ENCODE measurements around the gene DUSP15. TPM values are rescaled to one million over a fixed set of nuclear protein-coding genes. Genes with fewer than 3 reads are reported as not detected.

Gene DUSP15
- total and polyA plus RNA-seq, 9 donors, result 2.5 to 17.0 (median 6.9) TPM

DNA sequence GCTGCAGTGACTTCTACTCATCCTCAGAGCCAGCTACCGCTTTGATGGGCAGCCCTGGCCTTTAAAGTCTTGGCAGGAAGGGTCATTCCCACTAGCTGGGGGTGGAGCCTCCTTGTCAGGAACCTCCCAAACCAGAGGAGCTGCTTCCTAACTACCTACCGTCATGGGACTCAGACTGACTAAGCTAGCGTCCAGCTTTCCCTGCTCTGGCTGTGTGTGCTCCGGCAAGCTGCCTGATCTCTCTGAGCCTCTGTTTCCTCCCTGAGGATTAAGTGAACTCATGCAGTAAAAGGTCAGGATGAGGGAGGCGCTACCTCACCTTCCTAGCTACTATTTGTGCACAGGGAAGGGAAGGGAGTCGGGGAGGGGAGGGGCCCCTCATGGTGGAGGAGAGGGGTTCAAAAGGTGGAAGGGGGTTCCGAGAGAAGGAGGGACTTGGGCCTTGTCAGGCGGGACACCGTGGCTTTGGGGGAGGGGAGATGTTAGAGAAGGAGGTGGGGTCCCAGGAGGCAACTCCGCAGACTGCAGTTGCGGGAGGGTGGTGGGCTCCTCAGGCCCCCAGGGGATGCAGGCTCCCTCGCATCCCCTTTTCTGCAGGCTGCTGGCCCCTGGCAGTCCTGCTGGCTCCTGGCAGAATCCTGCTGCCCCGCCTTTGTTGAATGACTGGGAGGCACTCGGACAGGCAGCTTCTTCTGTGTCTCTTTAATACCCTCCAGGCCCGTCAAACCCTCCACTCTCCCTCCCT, 9.8 kb downstream of the DUSP15 start:
- peak in 2 of 5 donors; percentile 31 to 33 for DNase-seq
- H3K4me3 ChIP-seq, result peak overlapping the region; percentile 31
- no peaks in the 10 kb centered on the region for H3K36me3 ChIP-seq
- no peak overlapping the region for H3K27ac ChIP-seq
- intact Hi-C loops (cut with DNase I), result no loop called here
- H3K9me3 ChIP-seq, result no peaks in the 10 kb centered on the region
- TF ChIP-seq, protein P1, sequence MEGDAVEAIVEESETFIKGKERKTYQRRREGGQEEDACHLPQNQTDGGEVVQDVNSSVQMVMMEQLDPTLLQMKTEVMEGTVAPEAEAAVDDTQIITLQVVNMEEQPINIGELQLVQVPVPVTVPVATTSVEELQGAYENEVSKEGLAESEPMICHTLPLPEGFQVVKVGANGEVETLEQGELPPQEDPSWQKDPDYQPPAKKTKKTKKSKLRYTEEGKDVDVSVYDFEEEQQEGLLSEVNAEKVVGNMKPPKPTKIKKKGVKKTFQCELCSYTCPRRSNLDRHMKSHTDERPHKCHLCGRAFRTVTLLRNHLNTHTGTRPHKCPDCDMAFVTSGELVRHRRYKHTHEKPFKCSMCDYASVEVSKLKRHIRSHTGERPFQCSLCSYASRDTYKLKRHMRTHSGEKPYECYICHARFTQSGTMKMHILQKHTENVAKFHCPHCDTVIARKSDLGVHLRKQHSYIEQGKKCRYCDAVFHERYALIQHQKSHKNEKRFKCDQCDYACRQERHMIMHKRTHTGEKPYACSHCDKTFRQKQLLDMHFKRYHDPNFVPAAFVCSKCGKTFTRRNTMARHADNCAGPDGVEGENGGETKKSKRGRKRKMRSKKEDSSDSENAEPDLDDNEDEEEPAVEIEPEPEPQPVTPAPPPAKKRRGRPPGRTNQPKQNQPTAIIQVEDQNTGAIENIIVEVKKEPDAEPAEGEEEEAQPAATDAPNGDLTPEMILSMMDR (IDR thresholded peaks at IDR 0.05), result no peak
- TF ChIP-seq EP300 (IDR thresholded peaks at IDR 0.05) (no peak), POLR2A (IDR thresholded peaks at IDR 0.05) (no peak)
- 3 to 5% (median 4%) methylated on average over 15 of the region's 15 CpGs for WGBS, 3 donors
- H3K4me1 ChIP-seq (ENCODE audit: insufficient read depth), result peaks cover 3% of the 10 kb centered on the region
- H3K27me3 ChIP-seq, result no peaks in the 10 kb centered on the region

DNA sequence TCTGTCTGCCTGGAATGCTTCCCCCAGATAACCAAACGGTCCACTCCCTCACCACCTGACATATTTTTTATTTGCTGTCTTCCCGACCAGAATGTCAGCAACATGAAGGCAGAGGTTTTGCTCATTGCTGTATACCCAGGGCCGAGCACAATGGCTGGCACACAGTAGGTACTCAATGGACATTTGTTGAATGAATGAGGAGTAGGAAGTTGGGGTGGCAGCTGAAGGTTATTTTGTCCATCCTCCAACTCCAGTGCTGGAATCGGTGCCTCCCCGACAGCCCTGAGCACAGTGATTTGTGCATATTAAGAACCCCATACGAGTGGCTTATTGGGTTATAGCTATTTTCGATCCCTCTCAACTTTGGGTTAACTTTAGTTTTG, 10.3 kb downstream of the DUSP15 start:
- H3K4me3 ChIP-seq, result no peak overlapping the region
- intact Hi-C loops (cut with DNase I), result loop anchor here in 2 of 4 donors (10.0 kb wide), 1 partner anchor 95 kb away; the partner anchor contains the start of gene PDRG1 (in 2 of the 2)

DNA sequence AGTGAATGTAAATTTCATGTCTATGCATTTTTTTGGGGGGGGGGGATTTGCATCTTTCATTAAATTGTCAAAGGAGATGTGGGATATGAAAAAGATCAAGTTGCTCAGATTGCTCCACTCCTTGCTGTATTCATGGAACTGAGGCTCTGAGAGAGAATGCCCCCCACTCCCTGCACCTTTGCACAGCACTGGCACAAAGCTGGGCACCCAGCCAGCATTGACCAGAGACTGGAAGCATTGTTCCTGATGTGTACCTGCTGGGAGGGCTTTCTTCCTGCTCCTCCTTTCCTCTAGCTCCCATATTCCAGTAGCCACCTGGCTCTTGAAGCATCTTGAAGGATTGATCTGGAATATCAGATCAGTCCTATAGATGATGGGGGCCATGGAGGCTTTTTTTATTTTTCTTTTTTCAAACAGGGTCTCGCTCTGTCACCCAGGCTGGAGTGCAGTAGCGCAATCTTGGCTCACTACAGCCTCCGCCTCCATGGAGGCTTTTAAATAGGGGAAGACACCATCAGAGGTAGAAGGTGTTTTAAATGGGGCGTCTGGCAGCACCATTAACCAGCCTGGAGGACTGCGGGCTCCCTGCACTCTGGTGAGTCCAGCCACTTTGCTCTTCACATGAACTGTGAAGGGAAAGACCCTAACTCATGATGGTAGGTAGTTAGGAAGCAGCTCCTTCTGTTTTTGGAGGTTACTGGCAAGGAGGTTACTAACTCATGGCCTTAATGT, 10.9 kb downstream of the DUSP15 start:
- H3K27ac ChIP-seq, result no peak overlapping the region
- no peaks in the 10 kb centered on the region for H3K27me3 ChIP-seq
- no peak overlapping the region for H3K4me3 ChIP-seq
- TF ChIP-seq, protein P1 (IDR thresholded peaks at IDR 0.05), result no peak
- TF ChIP-seq POLR2A (IDR thresholded peaks at IDR 0.05), result no peak
- no peak for TF ChIP-seq EP300 (IDR thresholded peaks at IDR 0.05)
- H3K36me3 ChIP-seq, result no peaks in the 10 kb centered on the region
- H3K9me3 ChIP-seq, result no peaks in the 10 kb centered on the region
- peaks cover 3% of the 10 kb centered on the region for H3K4me1 ChIP-seq (ENCODE audit: insufficient read depth)
- 90 to 97% (median 91%) methylated on average over 5 of the region's 5 CpGs for WGBS, 3 donors
- intact Hi-C loops (cut with DNase I), result loop anchor here in 2 of 4 donors (10.0 kb wide), 1 partner anchor 95 kb away; the partner anchor contains the start of gene PDRG1 (in 2 of the 2)
- peak in 2 of 5 donors; percentile 21 to 24 for DNase-seq

More for the DNA sequence above, 10.3 kb downstream of the DUSP15 start:
- H3K27me3 ChIP-seq, result no peaks in the 10 kb centered on the region
- no peaks in the 10 kb centered on the region for H3K36me3 ChIP-seq
- no peak for TF ChIP-seq POLR2A (IDR thresholded peaks at IDR 0.05)
- TF ChIP-seq, protein P1 (IDR thresholded peaks at IDR 0.05), result no peak
- no peak for TF ChIP-seq EP300 (IDR thresholded peaks at IDR 0.05)
- no peak overlapping the region for H3K27ac ChIP-seq
- peaks cover 3% of the 10 kb centered on the region for H3K4me1 ChIP-seq (ENCODE audit: insufficient read depth)
- H3K9me3 ChIP-seq, result no peaks in the 10 kb centered on the region
- DNase-seq, result no peak
- WGBS, 3 donors, result 23 to 34% (median 33%) methylated on average over 7 of the region's 7 CpGs

DNA sequence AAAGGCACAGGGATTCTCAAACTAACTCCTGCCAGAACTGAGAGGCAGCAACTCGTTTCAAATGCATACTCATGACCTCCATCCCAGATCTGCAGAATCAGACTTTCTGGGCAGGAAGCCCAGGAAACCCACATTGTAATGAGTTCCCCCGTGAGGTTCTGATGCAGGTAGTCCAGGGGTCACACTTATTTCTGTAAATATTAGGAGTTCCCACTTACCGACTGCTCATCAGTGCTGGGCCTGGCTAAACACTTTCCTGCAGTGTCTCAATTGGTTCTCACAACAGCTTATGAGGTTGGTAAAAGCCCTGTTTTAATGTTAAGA, 11.6 kb downstream of the DUSP15 start:
- intact Hi-C loops (cut with DNase I), result loop anchor here in 2 of 4 donors (10.0 kb wide), 1 partner anchor 96 kb away; the partner anchor contains the start of gene PDRG1 (in 2 of the 2)
- DNase-seq, result no peak
- Histone ChIP-seq H3K4me1 (ENCODE audit: insufficient read depth) (peaks cover 3% of the 10 kb centered on the region), H3K9me3 (no peaks in the 10 kb centered on the region), H3K4me3 (no peak overlapping the region), H3K27ac (no peak overlapping the region), H3K27me3 (no peaks in the 10 kb centered on the region), H3K36me3 (no peaks in the 10 kb centered on the region)
- TF ChIP-seq POLR2A (IDR thresholded peaks at IDR 0.05) (no peak), EP300 (IDR thresholded peaks at IDR 0.05) (no peak)
- TF ChIP-seq, protein P1 (IDR thresholded peaks at IDR 0.05), result no peak
- WGBS, 3 donors, result 18 to 38% (median 26%) methylated on average over 3 of the region's 3 CpGs

All from ovary (tissue), 9 donors.